ENCODE data around the gene SLIT3. TPM values are rescaled to one million over a fixed set of nuclear protein-coding genes. Genes with fewer than 3 reads are reported as not detected.

SLIT3 gene
- total and polyA plus RNA-seq, 2 experiments from 2014 or later = 58.4 to 96.7 TPM

- no peak overlapping the region for H2AFZ ChIP-seq
- TF ChIP-seq EZH2 (IDR thresholded peaks at IDR 0.05; ENCODE audit: borderline replicate concordance) (no peak), EZH2phosphoT487 (IDR thresholded peaks at IDR 0.05; ENCODE audit: low read depth, severe bottlenecking, unreplicated experiment) (no peak), CTCF (IDR thresholded peaks at IDR 0.05; ENCODE audit: poor library complexity) (no peak)
- H3K4me1 ChIP-seq (ENCODE audit: insufficient read depth) = peaks cover 31% of the 10 kb centered on the region
- no peaks in the 10 kb centered on the region for H3K36me3 ChIP-seq (replicated peaks; ENCODE audit: insufficient read depth, low read depth)
- no peaks in the 10 kb centered on the region for H3K27me3 ChIP-seq
- DNase-seq (ENCODE audit: low spot score) = no peak
- H3K4me2 ChIP-seq = peak overlapping the region; percentile 14
- WGBS (ENCODE audit: low lambda C conversion rate, missing lambda C conversion rate) = 86% methylated on average over 6 of the region's 6 CpGs
- H3K9me3 ChIP-seq (ENCODE audit: low read depth) = no peaks in the 10 kb centered on the region
- H3K27ac ChIP-seq = peak overlapping the region; percentile 52
- no peaks in the 10 kb centered on the region for H4K20me1 ChIP-seq (ENCODE audit: insufficient read depth, poor library complexity, severe bottlenecking)
- no peaks in the 10 kb centered on the region for H3K9me2 ChIP-seq (replicated peaks; ENCODE audit: insufficient read depth)
- H3K79me2 ChIP-seq = no peaks in the 10 kb centered on the region
- H3K4me3 ChIP-seq = no peak overlapping the region
These were observed 297.9 kb downstream of the SLIT3 start for GRCh38 chr5:169002953-169003555.

GRCh38 chr5:169001394-169001793, 299.5 kb downstream of the SLIT3 start:
- WGBS (ENCODE audit: low lambda C conversion rate, missing lambda C conversion rate) = 70% methylated on average over 3 of the region's 3 CpGs
- DNase-seq (ENCODE audit: low spot score) = no peak
- peaks cover 23% of the 10 kb centered on the region for H3K4me1 ChIP-seq (ENCODE audit: insufficient read depth)

DNA sequence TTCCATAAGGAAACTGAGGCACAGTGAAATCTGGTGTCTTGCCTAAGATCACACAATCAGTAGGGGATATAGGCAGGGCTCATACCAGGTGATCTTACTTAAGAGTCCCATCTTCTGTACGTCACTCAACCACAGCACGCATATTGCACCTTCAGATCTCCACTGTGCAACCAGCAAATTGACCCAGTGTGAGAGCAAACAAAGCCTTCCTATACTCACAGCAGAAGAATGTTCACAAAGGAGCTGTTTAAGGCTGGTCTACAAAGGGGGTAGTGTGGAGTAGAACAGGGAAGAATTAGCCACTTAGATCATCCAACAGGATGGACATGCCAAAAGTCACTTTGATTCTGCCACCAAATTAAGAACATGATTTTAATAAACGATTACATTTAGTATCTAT, 305.9 kb downstream of the SLIT3 start:
- Histone ChIP-seq H3K27me3 (no peaks in the 10 kb centered on the region), H3K27ac (peak overlapping the region; percentile 80), H4K20me1 (ENCODE audit: insufficient read depth, poor library complexity, severe bottlenecking) (no peaks in the 10 kb centered on the region), H3K79me2 (peaks cover 6% of the 10 kb centered on the region), H3K9me2 (replicated peaks; ENCODE audit: insufficient read depth) (no peaks in the 10 kb centered on the region), H3K9me3 (ENCODE audit: low read depth) (no peaks in the 10 kb centered on the region), H3K4me2 (no peak overlapping the region), H3K4me1 (ENCODE audit: insufficient read depth) (peaks cover 22% of the 10 kb centered on the region), H3K36me3 (replicated peaks; ENCODE audit: insufficient read depth, low read depth) (no peaks in the 10 kb centered on the region), H3K4me3 (no peak overlapping the region), H2AFZ (no peak overlapping the region)
- no peak for DNase-seq (ENCODE audit: low spot score)
- 70% methylated on average over 3 of the region's 3 CpGs for whole genome bisulfite sequencing (ENCODE audit: low lambda C conversion rate, missing lambda C conversion rate)
- TF ChIP-seq EZH2 (IDR thresholded peaks at IDR 0.05; ENCODE audit: borderline replicate concordance) (no peak), EZH2phosphoT487 (IDR thresholded peaks at IDR 0.05; ENCODE audit: low read depth, severe bottlenecking, unreplicated experiment) (no peak), CTCF (IDR thresholded peaks at IDR 0.05; ENCODE audit: poor library complexity) (no peak)

More at GRCh38 chr5:169001394-169001793, 299.5 kb downstream of the SLIT3 start:
- Histone ChIP-seq H2AFZ (no peak overlapping the region), H3K4me2 (peak overlapping the region; percentile 9), H3K27me3 (no peaks in the 10 kb centered on the region), H4K20me1 (ENCODE audit: insufficient read depth, poor library complexity, severe bottlenecking) (no peaks in the 10 kb centered on the region), H3K9me3 (ENCODE audit: low read depth) (no peaks in the 10 kb centered on the region), H3K36me3 (replicated peaks; ENCODE audit: insufficient read depth, low read depth) (no peaks in the 10 kb centered on the region), H3K4me3 (no peak overlapping the region), H3K79me2 (no peaks in the 10 kb centered on the region), H3K27ac (no peak overlapping the region), H3K9me2 (replicated peaks; ENCODE audit: insufficient read depth) (no peaks in the 10 kb centered on the region)
- TF ChIP-seq EZH2phosphoT487 (IDR thresholded peaks at IDR 0.05; ENCODE audit: low read depth, severe bottlenecking, unreplicated experiment) = no peak
- no peak for TF ChIP-seq EZH2 (IDR thresholded peaks at IDR 0.05; ENCODE audit: borderline replicate concordance)
- TF ChIP-seq CTCF (IDR thresholded peaks at IDR 0.05; ENCODE audit: poor library complexity) = no peak
